ENCODE results near the gene VAMP5. TPM values are rescaled to one million over a fixed set of nuclear protein-coding genes. Genes with fewer than 3 reads are reported as not detected.
A peak's percentile ranks its signal among the peaks of the same experiment; 100 is the strongest.

The VAMP5 gene
- total RNA-seq, 1 donor from 2014 or later, result 1.5 TPM

DNA sequence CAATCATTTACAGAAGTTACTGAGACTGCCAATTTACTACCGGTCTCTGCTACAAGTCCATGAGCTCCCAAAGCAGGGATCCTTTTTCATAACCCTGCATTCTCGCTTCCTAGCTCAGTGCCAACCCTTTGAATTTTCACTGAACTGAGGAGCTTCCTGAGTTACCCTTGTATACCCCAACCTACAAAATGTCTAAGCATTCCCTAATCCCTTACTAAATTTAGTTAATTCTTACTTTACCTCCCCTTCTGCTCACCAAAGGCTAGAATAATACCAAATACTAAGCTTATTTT, 35.7 kb upstream of the VAMP5 start:
- TF ChIP-seq, protein P1, sequence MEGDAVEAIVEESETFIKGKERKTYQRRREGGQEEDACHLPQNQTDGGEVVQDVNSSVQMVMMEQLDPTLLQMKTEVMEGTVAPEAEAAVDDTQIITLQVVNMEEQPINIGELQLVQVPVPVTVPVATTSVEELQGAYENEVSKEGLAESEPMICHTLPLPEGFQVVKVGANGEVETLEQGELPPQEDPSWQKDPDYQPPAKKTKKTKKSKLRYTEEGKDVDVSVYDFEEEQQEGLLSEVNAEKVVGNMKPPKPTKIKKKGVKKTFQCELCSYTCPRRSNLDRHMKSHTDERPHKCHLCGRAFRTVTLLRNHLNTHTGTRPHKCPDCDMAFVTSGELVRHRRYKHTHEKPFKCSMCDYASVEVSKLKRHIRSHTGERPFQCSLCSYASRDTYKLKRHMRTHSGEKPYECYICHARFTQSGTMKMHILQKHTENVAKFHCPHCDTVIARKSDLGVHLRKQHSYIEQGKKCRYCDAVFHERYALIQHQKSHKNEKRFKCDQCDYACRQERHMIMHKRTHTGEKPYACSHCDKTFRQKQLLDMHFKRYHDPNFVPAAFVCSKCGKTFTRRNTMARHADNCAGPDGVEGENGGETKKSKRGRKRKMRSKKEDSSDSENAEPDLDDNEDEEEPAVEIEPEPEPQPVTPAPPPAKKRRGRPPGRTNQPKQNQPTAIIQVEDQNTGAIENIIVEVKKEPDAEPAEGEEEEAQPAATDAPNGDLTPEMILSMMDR (conservative IDR thresholded peaks at IDR 0.05), result no peak
- peaks cover 18% of the 10 kb centered on the region for H3K36me3 Mint-ChIP-seq (ENCODE audit: low read depth)

DNA sequence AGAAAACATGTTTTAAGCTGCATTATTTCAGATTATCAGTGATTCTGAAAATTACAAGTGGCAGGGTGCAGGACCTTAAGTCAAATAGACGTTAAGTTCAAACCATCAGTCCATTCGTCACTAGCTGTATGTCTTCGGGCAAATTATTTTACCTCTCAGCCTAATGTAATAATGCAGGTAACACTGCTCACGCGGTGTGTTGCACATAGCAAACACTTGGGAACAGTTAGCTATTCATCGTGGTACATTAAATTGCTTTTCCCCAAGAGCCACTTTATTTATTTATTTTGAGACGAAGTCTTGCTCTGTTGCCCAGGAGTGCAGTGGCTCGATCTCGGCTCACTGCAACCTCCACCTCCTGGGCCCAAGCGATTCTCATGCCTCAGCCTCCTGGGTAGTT, 35.1 kb upstream of the VAMP5 start:
- Mint-ChIP-seq H3K4me3 (peak overlapping the region; percentile 31), H3K27ac (ENCODE audit: unreplicated experiment) (no peak overlapping the region), H3K27me3 (ENCODE audit: low read depth) (peaks cover 4% of the 10 kb centered on the region), H3K36me3 (ENCODE audit: low read depth) (peaks cover 14% of the 10 kb centered on the region), H3K9me3 (no peaks in the 10 kb centered on the region), H3K4me1 (peaks cover 8% of the 10 kb centered on the region)
- DNase-seq (ENCODE audit: low read depth, low spot score), result no peak
- TF ChIP-seq, protein P1 (conservative IDR thresholded peaks at IDR 0.05), result no peak

More for the DNA sequence above, 35.7 kb upstream of the VAMP5 start:
- Mint-ChIP-seq H3K4me1 (peaks cover 11% of the 10 kb centered on the region), H3K27me3 (ENCODE audit: low read depth) (peaks cover 4% of the 10 kb centered on the region), H3K9me3 (no peaks in the 10 kb centered on the region), H3K27ac (ENCODE audit: unreplicated experiment) (no peak overlapping the region), H3K4me3 (peak overlapping the region; percentile 31)
- no peak for DNase-seq (ENCODE audit: low read depth, low spot score)

DNA sequence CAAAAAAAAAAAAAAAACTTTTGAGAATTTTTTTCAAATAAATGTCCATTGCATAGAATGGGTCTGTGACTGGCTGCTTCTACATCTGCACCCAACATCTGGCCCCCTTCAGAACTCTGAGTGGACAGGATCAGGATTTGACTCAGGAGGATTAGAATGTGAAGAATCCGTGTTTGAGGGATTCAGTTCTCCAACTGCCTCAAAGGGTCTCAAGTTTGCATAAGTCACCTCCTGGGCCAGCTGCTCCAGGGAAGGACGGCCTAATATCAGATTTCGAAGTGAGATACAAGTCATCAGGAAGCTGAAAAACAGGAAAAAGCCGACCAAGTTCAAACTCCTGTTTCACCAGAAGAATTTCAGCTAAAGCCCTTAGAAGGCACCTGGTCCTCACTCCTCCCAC, 34.4 kb upstream of the VAMP5 start:
- Mint-ChIP-seq H3K4me3 (peak overlapping the region; percentile 7), H3K9me3 (no peaks in the 10 kb centered on the region), H3K27me3 (ENCODE audit: low read depth) (peaks cover 4% of the 10 kb centered on the region), H3K36me3 (ENCODE audit: low read depth) (peaks cover 10% of the 10 kb centered on the region), H3K4me1 (peaks cover 4% of the 10 kb centered on the region), H3K27ac (ENCODE audit: unreplicated experiment) (no peak overlapping the region)
- TF ChIP-seq, protein P1 (conservative IDR thresholded peaks at IDR 0.05), result no peak
- DNase-seq (ENCODE audit: low read depth, low spot score), result no peak

DNA sequence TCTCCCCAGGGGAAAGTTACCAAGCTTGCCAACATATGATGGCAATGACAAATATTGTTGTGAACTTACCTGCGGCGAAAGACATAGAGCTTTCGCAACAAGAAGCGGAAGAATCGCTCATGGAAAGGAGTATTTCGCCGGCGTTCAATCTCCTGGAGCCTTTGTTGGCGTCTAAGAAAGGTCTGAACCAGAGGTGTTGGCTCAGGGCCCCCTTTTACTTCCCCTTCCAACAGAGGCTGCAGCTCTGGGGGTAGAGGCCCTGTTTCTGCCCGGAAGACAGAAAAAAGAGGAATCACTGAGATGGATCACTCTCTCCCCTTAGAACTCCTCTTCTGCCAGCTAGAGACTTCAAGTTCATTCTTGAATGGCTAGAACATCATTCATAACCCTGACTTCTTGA, 33.7 kb upstream of the VAMP5 start:
- Mint-ChIP-seq H3K4me1 (peaks cover 4% of the 10 kb centered on the region), H3K9me3 (no peaks in the 10 kb centered on the region), H3K27me3 (ENCODE audit: low read depth) (peaks cover 4% of the 10 kb centered on the region), H3K36me3 (ENCODE audit: low read depth) (peaks cover 7% of the 10 kb centered on the region), H3K27ac (ENCODE audit: unreplicated experiment) (no peak overlapping the region), H3K4me3 (no peak overlapping the region)
- no peak for DNase-seq (ENCODE audit: low read depth, low spot score)
- TF ChIP-seq, protein P1 (conservative IDR thresholded peaks at IDR 0.05), result no peak

DNA sequence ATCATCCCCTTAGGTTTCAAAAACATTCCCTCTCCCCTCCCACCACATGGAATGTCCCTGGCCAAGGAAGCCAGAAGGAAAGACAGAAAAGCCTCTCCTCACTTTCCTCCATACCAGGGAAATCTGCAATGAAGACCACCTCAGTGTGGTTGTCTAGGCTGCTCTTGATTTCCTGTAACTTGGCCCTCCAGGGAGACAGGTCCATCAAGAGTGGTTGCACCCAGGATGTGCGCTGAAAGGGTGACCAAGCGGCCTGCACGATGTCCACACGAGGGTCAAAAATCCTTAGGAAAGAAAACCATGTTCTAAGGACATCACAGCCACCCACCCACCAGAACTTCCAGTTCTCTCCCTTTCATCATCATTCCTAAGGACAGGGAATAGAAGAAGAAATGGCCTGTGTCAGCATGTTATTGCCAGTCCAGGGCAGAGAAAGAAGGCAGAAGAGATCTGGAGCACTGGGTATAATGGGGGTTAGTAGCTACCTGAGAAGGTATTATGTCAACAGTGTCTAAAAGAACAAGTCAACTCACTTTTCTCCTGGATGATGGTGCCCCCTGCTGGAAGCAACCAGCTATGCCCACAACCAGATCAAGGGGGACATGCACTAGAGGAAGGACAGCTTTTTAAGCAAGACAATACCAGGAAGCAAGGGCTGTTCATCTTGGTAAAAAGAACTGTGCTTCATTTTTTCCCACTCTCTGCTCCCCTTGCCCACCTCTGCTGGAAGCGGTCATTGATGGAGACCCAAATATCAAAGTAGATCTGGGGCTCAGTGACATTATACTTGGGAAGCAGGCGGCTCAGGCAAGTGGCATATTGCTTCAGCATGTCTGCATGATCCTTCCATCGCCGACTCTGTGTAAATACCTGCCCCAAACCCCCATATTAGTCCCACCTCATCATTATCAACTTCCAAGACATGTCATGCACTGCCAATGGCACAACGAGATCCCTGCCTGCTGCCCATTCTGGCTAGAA, 32.2 kb upstream of the VAMP5 start:
- peak; percentile 87 for DNase-seq (ENCODE audit: low read depth, low spot score)
- Mint-ChIP-seq H3K27ac (ENCODE audit: unreplicated experiment) (no peak overlapping the region), H3K4me3 (peak overlapping the region; percentile 73), H3K4me1 (peaks cover 4% of the 10 kb centered on the region), H3K36me3 (ENCODE audit: low read depth) (peaks cover 4% of the 10 kb centered on the region), H3K9me3 (no peaks in the 10 kb centered on the region), H3K27me3 (ENCODE audit: low read depth) (no peaks in the 10 kb centered on the region)
- TF ChIP-seq, protein P1 (conservative IDR thresholded peaks at IDR 0.05), result peak; percentile 94
